ENCODE measurements around the gene LRRC42. TPM values are rescaled to one million over a fixed set of nuclear protein-coding genes. Genes with fewer than 3 reads are reported as not detected.
"Not testable (repeated sequence)": the region's sequence is repeated elsewhere in the genome, so short reads cannot be mapped to it uniquely, and the experiment has no call there.

Gene LRRC42
- total and polyA plus RNA-seq, 7 donors, result 15.2 to 25.4 (median 19.6) TPM

- TF ChIP-seq EP300 (IDR thresholded peaks at IDR 0.05) (no peak), POLR2AphosphoS5 (IDR thresholded peaks at IDR 0.05) (no peak), POLR2A (IDR thresholded peaks at IDR 0.05) (no peak), CTCF (IDR thresholded peaks at IDR 0.05) (no peak)
- H3K36me3 ChIP-seq, result no peaks in the 10 kb centered on the region
- H3K4me3 ChIP-seq, result no peak overlapping the region
- H3K27ac ChIP-seq, result no peak overlapping the region
- DNase-seq, result no peak
- no peaks in the 10 kb centered on the region for H3K9me3 ChIP-seq
- H3K27me3 ChIP-seq, result no peaks in the 10 kb centered on the region
- peaks cover 0 to 14% (median 4%) of the 10 kb centered on the region in 4 donors for H3K4me1 ChIP-seq
- WGBS, 2 donors, result 85 to 93% methylated on average over 3 of the region's 3 CpGs
- intact Hi-C loops (cut with DNase I), result no loop called here
Observed at GRCh38 chr1:53986458-53986857, 40.3 kb downstream of the LRRC42 start.

DNA sequence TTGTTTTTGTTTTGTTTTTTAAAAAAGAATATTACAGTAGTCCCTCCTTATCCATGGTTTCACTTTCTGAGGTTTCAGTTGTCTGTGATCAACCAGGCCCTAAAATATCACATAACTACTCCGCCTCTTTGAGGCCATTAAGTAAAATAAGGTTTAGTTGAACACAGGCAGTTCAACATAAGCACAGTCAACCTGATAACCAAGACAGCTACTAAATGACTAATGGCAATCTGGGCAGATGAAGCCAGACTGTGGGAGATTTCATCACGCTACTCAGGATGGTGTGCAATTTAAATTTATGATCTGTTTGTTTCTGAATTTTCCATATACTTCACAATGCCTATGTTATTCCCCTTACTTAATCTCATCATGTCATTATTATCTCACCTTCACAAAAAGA lies 41.7 kb downstream of the LRRC42 start:
- 58 to 70% methylated on average over 2 of the region's 2 CpGs for WGBS, 2 donors
- peaks cover 0 to 1% (median 0%) of the 10 kb centered on the region in 4 donors for H3K4me1 ChIP-seq
- no peaks in the 10 kb centered on the region for H3K9me3 ChIP-seq
- H3K36me3 ChIP-seq, result no peaks in the 10 kb centered on the region
- intact Hi-C loops (cut with DNase I), result no loop called here
- no peak overlapping the region for H3K27ac ChIP-seq
- no peak for TF ChIP-seq EP300 (IDR thresholded peaks at IDR 0.05)
- TF ChIP-seq CTCF (IDR thresholded peaks at IDR 0.05), result no peak
- no peak for TF ChIP-seq POLR2AphosphoS5 (IDR thresholded peaks at IDR 0.05)
- TF ChIP-seq POLR2A (IDR thresholded peaks at IDR 0.05), result no peak
- H3K27me3 ChIP-seq, result no peaks in the 10 kb centered on the region
- H3K4me3 ChIP-seq, result no peak overlapping the region
- DNase-seq, result no peak

GRCh38 chr1:53992085-53992874 lies 46.1 kb downstream of the LRRC42 start:
- DNase-seq, result no peak
- no peaks in the 10 kb centered on the region for H3K36me3 ChIP-seq
- TF ChIP-seq CTCF (IDR thresholded peaks at IDR 0.05), result no peak
- TF ChIP-seq EP300 (IDR thresholded peaks at IDR 0.05), result no peak
- TF ChIP-seq POLR2AphosphoS5 (IDR thresholded peaks at IDR 0.05), result no peak
- no peak for TF ChIP-seq POLR2A (IDR thresholded peaks at IDR 0.05)
- 69 to 87% methylated on average over 4 of the region's 4 CpGs for WGBS, 2 donors
- H3K4me1 ChIP-seq, result no peaks in the 10 kb centered on the region
- no peak overlapping the region for H3K27ac ChIP-seq
- H3K9me3 ChIP-seq, result no peaks in the 10 kb centered on the region
- H3K27me3 ChIP-seq, result no peaks in the 10 kb centered on the region
- intact Hi-C loops (cut with DNase I), result no loop called here
- no peak overlapping the region for H3K4me3 ChIP-seq

GRCh38 chr1:53994516-53994915 lies 48.4 kb downstream of the LRRC42 start:
- 92% methylated on average over 2 of the region's 2 CpGs for WGBS, 2 donors
- H3K4me3 ChIP-seq; H3K27ac ChIP-seq; H3K27me3 ChIP-seq; intact Hi-C loops (cut with DNase I); H3K36me3 ChIP-seq; H3K4me1 ChIP-seq; H3K9me3 ChIP-seq; DNase-seq: not testable (repeated sequence)

- TF ChIP-seq CTCF (IDR thresholded peaks at IDR 0.05) (no peak), POLR2A (IDR thresholded peaks at IDR 0.05) (no peak), POLR2AphosphoS5 (IDR thresholded peaks at IDR 0.05) (no peak), EP300 (IDR thresholded peaks at IDR 0.05) (no peak)
- Histone ChIP-seq H3K9me3 (no peaks in the 10 kb centered on the region), H3K4me1 (no peaks in the 10 kb centered on the region), H3K36me3 (no peaks in the 10 kb centered on the region), H3K27me3 (no peaks in the 10 kb centered on the region), H3K4me3 (no peak overlapping the region), H3K27ac (no peak overlapping the region)
- DNase-seq, result no peak
- WGBS, 2 donors, result 98 to 100% methylated on average over 1 of the region's 1 CpG
- intact Hi-C loops (cut with DNase I), result no loop called here
Observed at GRCh38 chr1:53995683-53996082, 49.5 kb downstream of the LRRC42 start.

Measured in sigmoid colon (tissue), 7 donors.